ENCODE data around the gene BOK.

The BOK gene

DNA sequence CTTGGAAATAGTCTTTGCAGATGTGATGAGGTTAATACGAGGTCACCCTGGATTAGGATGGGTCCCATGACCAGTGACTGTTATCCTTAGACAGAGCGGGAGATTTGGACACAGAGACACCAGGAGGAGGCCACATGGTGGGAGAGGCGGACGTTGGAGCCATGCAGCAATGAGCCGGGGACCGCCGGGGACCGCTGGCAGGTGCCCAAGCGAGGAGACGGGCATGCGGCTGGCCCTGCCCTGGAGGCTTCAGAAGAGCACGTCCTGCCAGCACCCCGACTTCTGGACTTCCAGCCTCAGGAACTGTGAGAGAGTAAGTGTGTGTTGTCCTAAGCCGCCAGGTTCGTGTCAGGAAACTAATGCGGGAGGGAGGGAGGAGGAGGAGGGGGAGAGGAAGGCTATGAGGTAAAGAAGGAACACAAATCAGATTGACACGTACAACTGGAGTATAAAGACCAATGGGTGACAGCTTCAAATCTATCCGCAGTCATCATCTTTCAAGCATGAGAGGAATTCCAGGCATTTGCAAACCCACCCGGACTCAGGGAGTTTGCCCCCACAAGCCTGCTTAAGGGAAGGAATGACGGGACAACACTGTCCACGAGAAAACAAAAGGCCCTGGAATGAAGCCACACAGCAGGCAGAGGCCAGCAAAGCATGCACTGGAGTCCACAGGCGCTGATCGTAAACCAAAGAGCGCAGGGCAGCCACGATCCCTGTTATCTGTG is 11.6 kb upstream of the BOK start:
- TF ChIP-seq, protein P1, sequence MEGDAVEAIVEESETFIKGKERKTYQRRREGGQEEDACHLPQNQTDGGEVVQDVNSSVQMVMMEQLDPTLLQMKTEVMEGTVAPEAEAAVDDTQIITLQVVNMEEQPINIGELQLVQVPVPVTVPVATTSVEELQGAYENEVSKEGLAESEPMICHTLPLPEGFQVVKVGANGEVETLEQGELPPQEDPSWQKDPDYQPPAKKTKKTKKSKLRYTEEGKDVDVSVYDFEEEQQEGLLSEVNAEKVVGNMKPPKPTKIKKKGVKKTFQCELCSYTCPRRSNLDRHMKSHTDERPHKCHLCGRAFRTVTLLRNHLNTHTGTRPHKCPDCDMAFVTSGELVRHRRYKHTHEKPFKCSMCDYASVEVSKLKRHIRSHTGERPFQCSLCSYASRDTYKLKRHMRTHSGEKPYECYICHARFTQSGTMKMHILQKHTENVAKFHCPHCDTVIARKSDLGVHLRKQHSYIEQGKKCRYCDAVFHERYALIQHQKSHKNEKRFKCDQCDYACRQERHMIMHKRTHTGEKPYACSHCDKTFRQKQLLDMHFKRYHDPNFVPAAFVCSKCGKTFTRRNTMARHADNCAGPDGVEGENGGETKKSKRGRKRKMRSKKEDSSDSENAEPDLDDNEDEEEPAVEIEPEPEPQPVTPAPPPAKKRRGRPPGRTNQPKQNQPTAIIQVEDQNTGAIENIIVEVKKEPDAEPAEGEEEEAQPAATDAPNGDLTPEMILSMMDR (IDR thresholded peaks at IDR 0.05; ENCODE audit: borderline replicate concordance, insufficient read depth, low read depth, low read length): no peak

DNA sequence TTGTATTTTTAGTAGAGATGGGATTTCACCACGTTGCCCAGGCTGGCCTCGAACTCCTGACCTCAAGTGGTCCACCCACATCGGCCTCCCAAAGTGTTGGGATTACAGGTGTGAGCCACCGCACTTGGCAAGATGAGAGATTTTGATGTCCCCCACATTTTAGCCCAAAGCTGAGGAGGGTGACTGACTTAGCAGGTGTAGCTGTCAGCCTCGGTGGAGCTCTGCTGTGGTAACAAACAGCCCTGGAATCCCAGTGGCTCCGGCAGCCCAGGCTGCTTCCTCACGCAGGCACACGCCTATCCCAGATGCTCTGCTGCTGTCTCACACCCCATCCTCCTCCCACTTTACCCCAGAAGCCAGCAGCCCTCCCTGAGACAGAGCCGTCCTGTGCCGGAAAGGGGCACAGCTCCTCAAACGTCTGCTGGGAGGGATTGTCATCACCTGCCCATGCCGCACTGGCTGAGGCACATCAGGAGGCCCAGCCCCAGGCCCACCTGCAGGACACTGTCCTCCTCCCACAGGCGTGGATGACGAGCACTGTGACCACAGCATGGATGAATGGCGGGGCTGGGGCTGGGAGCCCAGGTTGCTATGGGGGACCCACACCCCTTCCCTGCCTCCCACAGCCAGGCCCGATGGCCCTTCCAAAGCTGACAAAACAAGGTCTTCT is 10.6 kb upstream of the BOK start:
- TF ChIP-seq, protein P1 (IDR thresholded peaks at IDR 0.05; ENCODE audit: borderline replicate concordance, insufficient read depth, low read depth, low read length): no peak
- no peak overlapping the region for H3K4me3 ChIP-seq (ENCODE audit: low read depth, low read length)

More for the DNA sequence above, 11.6 kb upstream of the BOK start:
- no peak overlapping the region for H3K4me3 ChIP-seq (ENCODE audit: low read depth, low read length)

DNA sequence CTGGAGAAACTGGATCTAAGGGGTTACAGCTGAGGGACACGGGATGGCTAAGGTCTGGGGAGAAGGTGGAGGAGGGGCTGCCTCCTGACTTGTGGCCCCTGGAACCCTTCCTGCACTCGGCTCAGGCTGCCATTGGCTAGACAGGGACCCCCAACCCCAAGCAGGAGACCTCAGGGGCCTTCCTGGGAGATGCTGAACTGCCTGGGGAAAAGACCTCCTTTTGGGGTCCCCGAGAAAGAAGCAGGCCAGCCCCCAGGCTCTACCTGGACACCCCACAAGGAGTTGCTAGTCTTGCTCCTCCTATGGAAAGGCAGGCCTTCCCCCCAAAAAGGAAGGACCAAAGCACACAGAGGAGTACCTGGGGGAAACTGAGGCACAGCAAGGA is 10.1 kb upstream of the BOK start:
- TF ChIP-seq, protein P1 (IDR thresholded peaks at IDR 0.05; ENCODE audit: borderline replicate concordance, insufficient read depth, low read depth, low read length): no peak
- no peak overlapping the region for H3K4me3 ChIP-seq (ENCODE audit: low read depth, low read length)

DNA sequence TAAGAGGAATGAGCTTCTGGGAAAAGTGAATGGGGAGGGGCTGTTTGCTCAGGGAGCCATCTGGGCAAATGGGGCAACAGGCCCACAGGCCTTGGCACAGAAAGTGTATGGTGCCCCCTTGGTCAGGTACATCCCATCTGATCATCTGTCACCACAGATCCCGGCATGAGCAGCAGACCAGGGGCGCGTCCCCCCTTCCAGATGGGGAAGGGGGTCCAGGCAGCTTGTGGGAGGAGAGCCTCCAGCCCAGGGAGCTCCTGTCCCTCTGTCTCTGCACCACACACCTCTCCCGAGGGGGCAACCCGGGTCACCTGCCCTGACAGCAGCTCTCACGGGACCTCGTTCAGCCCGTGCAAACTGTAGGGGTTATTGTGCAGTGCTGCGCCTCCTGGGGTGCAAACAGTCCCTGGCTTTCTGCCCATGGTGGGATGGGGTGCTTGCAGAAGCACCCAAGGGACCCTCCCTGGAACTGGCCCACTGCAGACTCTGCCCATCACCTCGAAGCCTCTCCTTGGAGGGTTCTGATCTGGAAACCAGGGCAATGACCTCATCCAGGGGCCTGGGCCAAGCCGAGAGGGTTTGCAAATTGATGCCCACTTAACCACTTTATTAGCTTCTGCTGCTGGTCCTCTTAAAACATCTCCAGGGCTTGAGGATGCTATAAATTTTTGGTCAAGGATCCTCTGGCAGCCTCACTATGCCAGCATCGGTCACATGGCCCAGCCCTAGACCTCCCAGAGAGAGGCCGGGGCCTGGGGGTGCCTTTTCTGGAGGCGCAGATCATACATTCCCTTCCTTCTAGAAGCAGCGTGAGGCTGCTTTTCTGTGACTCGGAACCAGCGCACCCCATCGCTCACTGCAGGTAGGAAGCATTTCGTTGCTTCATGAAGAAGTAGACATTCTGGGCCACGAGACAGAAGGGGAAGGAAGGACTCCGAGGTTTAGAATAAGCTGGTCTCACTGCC is 7.6 kb upstream of the BOK start:
- TF ChIP-seq, protein P1 (IDR thresholded peaks at IDR 0.05; ENCODE audit: borderline replicate concordance, insufficient read depth, low read depth, low read length): no peak
- H3K4me3 ChIP-seq (ENCODE audit: low read depth, low read length): no peak overlapping the region

DNA sequence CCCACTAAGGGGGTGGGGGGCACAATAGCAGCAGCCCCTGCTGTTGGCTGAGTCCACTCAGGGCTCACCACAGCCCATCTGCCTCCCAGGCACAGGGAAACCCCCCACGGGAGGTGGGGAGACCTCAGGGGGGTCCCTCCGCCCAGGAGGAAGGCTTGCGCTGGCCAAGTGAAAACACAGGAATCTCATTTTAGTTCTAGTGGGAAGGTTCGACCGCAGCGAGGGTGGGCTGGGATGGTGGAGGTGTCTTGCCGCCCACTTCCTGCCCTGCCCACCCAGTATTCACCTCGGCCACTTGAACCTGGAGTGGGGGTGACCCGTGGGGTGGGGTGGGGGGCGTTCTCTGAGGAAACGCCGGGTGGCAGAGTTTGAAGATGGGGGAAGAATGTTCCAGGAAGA is 6.9 kb upstream of the BOK start:
- no peak overlapping the region for H3K4me3 ChIP-seq (ENCODE audit: low read depth, low read length)
- TF ChIP-seq, protein P1 (IDR thresholded peaks at IDR 0.05; ENCODE audit: borderline replicate concordance, insufficient read depth, low read depth, low read length): no peak

DNA sequence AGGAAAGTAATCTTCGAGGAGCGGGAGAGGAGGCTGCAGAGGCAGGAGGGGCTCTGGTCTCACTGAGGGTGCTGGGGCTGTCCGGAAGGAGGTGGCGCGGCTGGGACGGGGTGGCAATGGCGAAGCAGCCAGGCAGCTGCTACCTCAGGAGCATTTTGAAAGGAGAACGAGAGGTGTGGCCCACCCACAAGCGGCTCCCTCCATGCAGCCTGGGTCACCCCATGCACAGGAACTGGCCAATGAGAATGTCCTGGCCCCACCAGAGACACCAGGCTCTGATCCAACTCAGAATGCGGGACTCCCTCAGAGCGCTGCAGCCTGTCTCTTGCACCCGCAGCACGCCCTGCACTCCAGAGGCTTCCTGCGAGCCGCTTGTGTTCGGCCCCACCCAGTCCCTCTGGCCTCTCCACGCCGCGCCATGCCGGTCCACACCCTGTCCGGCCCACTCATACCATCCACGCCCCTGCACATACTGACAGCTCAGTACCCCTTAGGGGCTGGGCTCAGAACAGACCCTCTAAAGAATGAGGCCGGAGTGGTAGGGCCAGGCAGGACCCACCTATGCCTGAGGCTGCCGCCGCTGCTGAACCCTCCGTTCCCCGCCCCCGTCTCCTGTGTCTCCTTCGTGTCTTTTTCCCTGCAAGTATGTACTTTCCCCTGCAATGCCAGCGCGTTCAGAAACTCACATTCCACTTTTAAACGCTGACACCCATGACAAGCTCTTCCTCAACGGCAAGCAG is 6.4 kb upstream of the BOK start:
- TF ChIP-seq, protein P1 (IDR thresholded peaks at IDR 0.05; ENCODE audit: borderline replicate concordance, insufficient read depth, low read depth, low read length): no peak
- no peak overlapping the region for H3K4me3 ChIP-seq (ENCODE audit: low read depth, low read length)
